GM18517 (cell line): Measurements from ENCODE around the gene DDIAS.
"Not testable (repeated sequence)": the region's sequence is repeated elsewhere in the genome, so short reads cannot be mapped to it uniquely, and the experiment has no call there.

ENCODE experiments used
- ATAC-seq: cut with Tn5 transposase; IDR thresholded peaks from one replicate; pipeline ENCODE4 v1.9.1; 2021; ENCODE audit warnings: mild to moderate bottlenecking, moderate library complexity; ENCODE audit not compliant: unreplicated experiment

DDIAS gene, protein sequence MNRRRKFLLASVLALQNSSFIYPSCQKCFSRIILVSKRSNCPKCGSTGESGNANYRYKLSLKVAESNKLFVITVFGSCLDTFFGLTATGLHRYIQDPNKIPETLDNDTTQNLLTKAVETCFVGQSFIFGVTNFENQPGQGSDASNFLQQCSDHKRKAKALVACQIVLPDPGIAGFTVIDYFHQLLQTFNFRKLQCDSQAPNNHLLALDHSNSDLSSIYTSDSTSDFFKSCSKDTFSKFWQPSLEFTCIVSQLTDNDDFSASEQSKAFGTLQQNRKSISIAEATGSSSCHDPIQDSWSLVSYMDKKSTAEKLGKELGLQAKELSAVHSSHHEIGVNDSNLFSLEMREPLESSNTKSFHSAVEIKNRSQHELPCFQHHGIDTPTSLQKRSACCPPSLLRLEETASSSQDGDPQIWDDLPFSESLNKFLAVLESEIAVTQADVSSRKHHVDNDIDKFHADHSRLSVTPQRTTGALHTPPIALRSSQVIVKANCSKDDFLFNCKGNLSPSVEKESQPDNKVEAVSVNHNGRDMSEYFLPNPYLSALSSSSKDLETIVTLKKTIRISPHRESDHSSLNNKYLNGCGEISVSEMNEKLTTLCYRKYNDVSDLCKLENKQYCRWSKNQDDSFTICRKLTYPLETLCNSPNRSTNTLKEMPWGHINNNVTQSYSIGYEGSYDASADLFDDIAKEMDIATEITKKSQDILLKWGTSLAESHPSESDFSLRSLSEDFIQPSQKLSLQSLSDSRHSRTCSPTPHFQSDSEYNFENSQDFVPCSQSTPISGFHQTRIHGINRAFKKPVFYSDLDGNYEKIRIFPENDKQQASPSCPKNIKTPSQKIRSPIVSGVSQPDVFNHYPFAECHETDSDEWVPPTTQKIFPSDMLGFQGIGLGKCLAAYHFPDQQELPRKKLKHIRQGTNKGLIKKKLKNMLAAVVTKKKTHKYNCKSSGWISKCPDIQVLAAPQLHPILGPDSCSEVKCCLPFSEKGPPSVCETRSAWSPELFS

DNA sequence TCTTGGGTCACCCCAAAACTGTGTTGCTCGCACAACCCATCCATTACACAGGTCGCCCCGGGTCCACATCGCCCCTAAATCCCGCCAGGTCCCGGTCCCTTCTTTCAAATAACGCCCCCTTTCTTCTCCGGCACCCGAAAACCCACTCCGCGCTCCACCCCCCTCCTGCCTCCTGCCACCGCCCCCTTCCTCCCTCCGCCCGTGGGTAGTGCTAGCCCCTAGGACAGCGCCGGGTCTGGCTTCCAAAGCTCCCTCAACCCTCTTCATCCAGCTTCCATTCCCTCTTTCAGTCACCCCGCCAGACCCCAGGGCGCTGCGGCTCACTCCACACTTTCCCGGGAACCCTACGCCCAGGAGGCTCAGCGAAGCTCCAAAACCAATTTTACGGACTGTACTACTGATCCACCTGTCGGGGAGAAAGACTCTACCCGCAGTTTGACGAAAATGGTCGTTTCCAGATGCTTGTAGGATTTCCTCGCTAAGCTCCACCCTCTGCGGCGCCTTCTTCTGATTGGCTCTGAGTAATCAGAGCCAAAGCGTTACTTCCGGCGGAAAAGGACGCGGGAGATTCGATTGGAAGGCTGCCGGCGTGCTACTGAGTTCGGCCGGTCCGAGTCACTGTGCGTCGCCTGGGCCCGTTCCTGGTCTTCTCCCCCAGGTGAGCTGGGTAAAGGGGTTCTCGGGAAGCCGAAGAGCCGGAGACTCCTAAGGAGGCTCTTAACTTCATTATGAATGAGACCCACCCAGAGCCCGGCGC lies at the start of gene DDIAS:
DDIAS (plus strand) TSS at position 572 of the 757 bp plus-strand sequence. CDS start 13,003 bp downstream, outside the sequence.
- peak; percentile 80 for ATAC-seq

DNA sequence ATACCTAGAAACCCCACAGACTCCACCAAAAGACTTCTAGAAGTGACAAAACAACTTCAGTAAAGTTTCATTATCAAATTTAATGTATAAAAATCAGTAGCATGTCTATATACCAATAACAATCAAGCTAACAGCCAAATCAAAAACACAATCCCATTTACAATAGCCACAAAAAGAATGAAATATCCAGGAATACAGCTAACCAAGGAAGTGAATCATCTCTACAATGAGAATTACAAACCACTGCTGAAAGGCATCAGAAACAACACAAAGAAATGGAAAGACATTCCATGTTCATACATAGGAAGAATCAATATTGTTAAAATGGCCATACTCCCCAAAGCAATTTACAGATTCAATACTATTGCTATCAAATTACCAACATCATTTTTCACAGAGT lies 47.3 kb upstream of the DDIAS start:
- no peak for ATAC-seq

DNA sequence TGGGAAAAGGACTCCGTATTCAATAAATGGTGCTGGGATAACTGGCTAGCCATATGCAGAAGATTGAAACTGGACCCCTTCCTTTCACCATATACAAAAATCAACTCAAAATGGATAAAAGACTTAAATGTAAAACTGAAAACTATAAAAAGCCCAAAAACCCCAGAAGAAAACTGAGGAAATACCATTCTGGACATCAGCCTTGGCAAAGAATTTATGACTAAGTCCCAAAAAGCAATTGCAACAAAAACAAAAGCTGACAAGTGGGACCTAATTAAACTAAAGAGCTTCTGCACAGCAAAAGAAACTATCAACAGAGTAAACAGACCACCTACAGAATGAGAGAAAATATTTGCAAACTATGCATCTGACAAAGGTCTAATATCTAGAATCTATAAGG lies 46.6 kb upstream of the DDIAS start:
- ATAC-seq: not testable (repeated sequence)

DNA sequence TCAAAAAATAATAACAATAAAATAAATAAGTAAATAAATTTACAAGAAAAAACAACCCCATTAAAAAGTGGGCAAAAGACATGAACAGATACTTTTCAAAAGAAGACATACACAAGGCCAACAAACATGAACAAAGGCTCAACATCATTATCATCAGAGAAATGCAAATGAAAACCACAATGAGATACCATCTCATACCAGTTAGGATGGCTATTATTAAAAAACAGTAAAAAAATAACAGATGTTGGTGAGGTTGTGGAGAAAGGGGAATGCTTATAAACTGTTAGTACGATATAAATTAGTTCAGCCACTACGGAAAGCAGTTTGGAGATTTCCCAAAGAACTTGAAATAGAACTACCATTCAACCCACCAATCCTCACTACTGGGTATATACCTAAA lies 45.9 kb upstream of the DDIAS start:
- ATAC-seq: no peak

DNA sequence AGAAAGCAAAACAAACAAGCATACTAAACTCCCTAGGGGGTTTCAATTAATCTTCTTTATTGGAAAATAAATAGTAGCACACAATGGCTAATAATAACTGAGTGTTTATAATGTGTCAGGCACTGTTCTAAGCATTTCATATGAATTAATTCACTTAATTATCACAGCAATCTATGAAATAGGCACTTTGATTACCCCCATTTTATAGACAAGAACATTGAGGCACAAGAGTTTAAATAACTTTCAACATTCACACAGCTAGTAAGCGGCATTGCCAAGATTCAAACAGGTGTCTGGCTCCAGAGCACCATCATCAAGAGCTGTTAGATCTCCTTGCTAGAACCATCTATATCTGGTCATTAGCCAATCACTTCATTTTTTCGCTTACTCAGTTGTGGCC lies 44.4 kb upstream of the DDIAS start:
- no peak for ATAC-seq

DNA sequence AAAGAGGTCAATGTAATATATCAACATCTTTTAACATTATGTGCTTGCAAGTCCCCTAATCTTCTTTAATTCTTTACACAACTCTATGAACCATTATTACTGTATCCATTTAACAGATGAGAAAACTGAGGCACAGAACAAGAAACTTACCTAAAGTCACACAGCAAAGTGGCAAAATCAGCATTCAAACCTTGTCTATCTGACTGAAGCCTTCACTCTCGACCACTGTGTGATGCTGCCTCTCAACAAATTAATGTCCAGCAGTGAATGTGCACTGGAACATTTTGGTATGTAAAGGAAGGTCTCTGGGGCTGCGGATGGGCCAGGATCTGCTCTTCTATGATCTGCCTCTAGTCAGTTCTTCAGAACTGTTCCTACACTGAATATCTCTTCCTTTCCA lies 43.4 kb upstream of the DDIAS start:
- ATAC-seq: no peak

DNA sequence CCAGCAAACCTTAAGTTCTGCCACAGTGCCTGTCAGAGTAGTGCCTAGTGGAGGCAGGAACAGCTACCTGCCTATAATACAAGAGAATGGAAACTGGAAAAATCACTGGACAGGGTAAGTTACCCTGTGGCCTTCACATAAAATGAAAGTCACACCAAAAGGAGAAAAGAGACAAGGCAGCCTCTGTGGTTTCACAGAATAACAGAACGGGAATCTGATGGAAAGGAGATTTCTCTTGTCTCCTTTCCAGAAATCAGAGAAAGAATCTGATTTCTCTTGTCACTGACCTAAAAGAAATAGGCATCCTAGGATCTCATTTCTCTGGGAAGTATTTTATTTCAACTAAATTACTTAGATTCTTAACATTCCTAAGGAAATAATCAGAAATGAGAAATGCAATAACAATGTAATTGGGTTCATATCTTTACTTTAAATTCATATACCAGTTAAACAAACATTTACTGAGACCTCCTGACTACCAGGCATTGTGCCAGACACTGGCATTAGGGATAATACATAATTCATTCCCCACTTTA lies 42.9 kb upstream of the DDIAS start:
- ATAC-seq: no peak

DNA sequence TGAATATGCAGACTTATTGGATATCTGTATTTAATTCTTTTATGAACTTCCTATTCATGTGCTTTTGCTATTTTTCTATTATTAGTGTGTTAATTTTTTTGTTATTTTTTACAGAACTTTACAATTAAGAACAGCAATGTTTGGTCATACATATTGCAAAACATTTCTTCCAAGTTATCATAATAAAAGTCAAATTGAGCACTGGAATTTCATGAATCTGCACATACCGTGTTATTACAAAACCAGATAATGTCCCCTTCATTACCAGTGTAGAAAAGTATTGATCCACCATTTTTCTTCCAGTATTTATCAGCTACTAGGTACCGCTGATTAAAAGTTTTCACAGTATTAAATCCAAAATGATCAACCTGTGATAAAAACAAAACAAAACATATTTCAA lies 41.8 kb upstream of the DDIAS start:
- no peak for ATAC-seq

DNA sequence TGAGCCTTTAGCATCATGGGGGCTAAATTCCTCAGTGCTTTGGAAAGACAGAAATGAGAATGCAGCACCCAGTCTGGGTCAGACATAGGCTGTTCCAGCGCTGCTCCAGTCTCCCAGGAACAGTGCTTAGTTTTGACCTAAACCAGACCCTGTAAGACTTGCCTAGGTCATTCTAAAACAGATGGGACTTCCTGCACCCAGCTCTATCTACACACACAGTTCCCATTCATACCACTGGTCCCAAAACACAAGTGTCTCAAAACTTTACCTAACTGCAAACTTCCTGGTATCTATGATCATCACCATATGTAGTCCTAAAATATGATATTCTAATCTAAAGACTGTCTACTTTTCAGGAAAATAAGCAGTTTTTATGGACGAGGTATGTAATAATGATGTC lies 39.2 kb upstream of the DDIAS start:
- no peak for ATAC-seq

DNA sequence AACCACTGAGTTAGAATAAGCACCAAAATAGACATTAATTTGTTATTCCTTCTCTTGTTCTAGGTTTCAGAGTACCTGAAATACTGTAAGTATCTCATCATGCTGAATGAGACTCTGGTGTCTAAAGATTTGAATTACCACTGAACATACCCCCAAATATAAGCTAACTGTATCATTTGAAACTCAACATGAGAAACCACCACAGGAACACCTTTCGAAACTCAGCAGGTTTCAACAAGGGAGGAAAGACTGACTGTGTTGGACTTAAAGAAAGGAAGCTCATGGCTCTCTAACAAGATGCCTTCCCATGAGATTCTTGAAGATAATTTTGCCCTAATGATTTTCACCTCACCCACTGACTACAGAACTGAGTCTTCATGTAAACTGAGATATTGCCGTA lies 38.3 kb upstream of the DDIAS start:
- ATAC-seq: no peak

DNA sequence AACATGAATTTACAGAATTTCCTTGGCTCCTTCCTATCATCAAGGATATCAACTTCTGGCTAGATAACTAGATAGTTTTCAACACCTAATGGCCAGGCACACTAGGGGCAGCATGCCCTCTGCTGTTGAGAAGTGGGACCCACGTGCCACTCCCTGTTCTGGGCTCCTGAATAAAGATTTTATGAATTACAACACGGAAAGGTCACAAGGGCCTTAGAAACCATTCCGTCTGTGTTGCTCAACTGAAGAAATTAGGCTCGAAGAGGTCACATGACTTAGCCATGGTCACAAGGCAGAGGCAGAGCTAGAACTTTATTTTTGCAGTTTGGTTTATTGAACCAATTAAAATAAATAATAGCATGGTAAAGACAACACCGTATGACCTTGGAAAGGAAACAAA lies 37.3 kb upstream of the DDIAS start:
- no peak for ATAC-seq

DNA sequence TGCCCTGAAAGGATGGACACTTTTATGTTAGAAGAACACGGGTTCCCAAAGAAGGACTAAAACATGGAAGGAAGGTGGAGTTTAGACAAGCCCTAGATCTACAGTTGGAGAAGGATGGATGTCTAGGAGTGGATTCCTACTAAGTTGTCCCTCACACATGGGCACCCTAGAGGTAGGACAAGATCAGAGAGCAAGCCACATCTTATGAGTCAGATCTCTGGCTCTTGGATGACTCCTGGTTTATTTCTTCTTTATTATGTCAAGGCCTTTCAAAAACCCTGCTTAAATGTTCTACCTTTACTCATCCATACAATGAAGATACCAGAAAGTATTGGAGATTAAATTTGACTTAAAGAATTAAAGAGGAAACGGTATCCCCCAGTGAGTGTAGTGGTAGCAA lies 35.7 kb upstream of the DDIAS start:
- ATAC-seq: no peak

DNA sequence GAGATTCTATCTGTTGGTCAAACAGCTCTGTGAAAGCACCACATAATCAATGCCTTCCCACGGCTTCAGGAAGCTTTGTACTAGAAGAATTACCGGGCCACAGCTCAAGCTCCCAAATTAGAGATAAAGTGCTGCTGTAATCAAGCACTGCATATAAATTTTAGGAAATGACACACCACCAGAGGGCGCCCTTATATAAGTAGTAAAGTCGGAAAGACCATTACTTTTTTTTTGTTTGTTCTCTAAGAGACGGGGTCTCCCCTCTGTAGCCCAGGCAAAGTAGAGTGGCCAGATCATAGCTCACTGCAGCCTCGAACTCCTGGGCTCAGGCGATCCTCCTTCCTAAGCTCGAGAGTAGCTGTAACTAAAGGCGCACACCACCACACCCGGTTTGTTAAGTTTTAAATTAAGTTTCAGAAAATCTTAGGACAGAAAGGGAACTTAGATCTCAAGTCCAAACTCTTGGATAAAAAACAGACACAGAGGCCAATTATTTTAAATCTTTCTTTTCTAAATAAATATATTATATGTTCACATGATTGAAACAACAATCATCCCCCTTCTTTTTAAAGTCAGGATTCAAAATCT lies 33.9 kb upstream of the DDIAS start:
- ATAC-seq: peak; percentile 78

DNA sequence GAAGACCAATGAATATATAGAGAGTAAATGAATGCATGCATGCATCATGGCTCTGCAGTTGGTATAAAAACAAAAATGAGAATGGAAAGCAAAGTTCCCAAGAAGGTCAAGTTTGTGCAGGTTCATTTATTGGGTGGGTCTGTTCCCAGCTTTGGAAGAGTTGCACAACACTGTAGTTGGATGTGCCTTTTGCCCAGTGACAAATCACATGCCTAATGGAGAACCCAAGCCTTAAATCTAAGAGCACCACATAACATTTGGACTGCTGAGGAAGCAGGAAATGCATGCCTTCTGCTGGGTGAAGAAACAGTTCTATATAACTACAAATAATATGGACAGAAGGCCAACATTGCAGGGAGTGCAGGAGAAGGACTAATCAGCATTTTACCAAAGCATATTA lies 31.9 kb upstream of the DDIAS start:
- no peak for ATAC-seq

DNA sequence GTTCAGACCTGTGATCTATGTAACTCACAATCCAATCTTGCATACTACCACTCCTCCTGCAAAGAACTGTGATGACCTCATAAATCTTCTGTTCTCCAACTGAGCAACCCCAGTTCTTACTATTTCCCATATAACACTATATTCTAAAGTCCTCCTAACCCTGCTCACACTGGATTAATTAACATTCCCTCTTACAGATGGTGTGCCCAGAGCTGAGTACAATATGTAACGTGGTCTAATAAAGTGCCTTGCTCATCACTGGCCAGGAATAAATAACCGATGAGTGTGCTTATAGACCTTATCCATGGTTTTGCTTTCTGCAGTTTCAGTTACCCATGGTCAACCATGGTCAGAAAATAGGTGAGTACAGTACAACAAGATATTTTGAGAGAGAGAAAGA lies 29.9 kb upstream of the DDIAS start:
- ATAC-seq: no peak

DNA sequence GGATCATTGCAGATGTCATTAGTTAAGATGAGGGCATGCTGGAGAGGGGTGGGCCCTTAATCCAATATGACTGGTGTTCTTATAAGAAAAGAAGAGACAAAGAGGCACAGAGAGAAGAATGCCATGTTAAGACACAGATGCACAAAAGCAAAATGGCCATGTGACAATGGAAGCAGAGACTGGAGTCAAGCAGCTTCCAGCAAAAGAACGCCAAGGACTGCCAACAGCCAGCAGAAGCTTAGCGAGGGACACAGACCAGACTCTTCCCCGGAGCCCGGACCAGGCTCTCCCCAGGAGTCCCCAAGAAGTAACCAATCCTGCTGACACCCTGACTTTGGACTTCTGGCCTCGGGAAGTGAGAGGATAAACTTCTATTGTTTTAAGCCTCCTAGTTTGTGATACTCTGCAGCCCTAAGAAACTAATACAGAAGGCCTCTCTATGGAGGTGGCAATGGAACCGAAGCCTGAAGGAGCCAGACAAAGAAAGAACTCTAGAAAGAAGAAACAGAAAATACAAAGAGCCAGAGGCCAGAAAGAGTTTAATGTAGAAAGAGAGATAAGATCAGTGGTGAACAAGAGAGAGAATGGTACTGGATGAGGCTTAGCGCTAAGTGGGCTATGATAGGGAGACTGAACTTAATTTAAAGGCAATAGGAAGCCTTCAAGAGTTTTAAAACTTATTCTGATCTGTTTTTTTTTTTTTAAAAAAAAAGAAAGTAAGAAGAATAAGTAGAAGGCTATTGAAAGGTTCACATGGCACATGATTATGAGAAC lies 29.0 kb upstream of the DDIAS start:
- ATAC-seq: no peak

DNA sequence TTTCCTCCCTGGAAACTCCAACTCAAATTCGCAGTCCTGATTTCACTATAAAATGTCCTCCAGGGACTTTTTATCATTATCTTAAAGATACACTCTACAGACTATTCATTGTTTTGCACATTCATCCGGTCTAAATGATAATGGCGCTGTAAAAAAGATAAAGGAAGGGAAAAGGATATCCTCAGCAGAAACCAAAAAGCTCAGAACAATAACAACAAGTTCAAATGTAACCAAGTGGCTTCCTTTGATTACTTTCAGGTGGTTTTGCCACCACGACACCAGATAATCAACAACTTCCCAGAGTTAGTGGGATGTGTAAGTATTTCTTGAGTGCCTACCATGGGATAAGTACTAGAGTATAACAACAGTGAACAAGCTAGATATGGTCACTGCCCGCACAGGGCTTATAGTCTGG lies 27.6 kb upstream of the DDIAS start:
- no peak for ATAC-seq

DNA sequence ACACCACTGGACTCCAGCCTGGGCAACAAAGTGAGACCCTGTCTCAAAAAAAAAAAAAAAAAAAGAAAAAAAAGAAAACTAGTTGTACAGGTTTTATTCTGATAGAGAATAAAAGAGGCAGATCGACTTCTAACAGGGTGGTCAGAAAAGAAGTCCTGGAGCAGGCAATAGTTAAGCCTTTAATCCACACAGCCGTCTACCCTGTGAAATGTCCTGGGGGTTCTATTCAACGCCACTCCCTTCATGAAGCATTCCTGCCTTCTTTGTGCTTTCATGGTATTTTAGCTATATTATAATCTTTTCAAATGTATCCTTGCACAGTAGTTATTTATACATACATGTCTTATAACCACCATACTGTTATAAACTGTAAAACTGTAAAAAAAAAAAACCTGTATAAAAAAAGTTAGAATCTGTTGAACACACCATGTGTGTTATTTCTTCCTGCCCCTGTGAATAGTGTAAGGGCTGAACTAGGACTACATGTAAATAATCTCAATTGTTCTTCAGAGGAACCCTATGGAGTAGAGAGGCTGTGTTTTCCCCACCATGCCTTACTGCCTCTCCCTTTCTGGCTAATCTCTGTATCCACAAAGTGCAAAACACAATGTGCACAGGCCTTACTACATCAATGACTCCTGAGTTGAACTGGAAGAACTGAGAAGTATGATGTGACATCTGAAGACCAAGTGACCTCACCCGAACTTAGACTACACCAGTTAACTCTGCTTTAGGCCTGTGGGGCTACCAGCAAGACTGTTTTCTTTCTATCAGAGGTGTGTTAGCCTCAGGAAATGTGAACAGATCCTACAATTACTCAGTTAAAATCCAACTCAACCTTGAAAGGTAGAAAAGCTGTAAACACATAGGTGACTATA lies 26.7 kb upstream of the DDIAS start:
- ATAC-seq: no peak

DNA sequence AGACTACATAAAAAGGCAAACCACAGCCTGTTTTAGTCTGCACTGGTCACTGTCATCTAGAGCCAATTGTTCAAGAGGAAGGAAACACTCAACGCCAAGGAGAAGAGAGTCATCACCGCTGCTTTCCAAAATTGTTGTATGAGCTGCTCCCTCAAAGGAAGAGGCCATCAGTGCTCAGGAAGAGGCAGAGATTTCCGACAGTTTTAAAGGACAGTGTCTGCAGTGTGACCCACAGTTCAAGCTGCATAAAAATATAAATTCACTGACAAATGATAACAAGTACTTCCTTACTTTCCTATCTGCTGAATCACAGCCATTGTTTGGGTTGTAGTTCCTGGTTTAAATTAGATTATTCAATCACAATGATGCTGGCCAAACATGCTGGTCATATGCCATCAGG lies 17.7 kb upstream of the DDIAS start:
- ATAC-seq: no peak
